Caco-2 (cell line): ENCODE measurements around the gene ELOVL7. TPM values are rescaled to one million over a fixed set of nuclear protein-coding genes. Genes with fewer than 3 reads are reported as not detected.

Experiments
- BruUV-seq: library from RNA; stranded (reverse); fragments of 400-500 nt; replicated peaks from 2 replicates; lab custom pipeline; 2021; lab: Mats Ljungman, UMichigan
- CTCF ChIA-PET: fragments of 300-600 bp; sonication (Branson Sonifier 250); formaldehyde crosslinking; loops from one replicate; lab custom pipeline; 2022; ENCODE audit warnings: antibody characterized with exemption; lab: Charles Lee
- POLR2A ChIA-PET: fragments of 300-600 bp; sonication (Branson Sonifier 250); formaldehyde crosslinking; loops from one replicate; lab custom pipeline; 2022; ENCODE audit warnings: antibody characterized with exemption; lab: Charles Lee
- DNase-seq, 2 experiments: peaks; one replicate each; pipeline versions ENCODE4 v3.0.0 to v3.0.0-alpha.2; 2020 to 2022
- H3K27me3 ChIP-seq: replicated peaks from 2 replicates; pipeline ENCODE4 v1.6.0; 2011; ENCODE audit warnings: low read length; ENCODE audit not compliant: control insufficient read depth, insufficient read depth
- H3K36me3 ChIP-seq: 2 replicates; pipeline ENCODE4 v1.5.1; 2011; ENCODE audit warnings: low read length; ENCODE audit not compliant: control insufficient read depth, insufficient read depth
- H3K4me1 ChIP-seq: fragments of 250-450 bp; sonication (Bioruptor Pico); 2 replicates; pipeline ENCODE4 v1.5.1; 2020; ENCODE audit warnings: mild to moderate bottlenecking
- H3K4me3 ChIP-seq: 2 replicates; pipeline ENCODE4 v1.5.1; 2011; ENCODE audit warnings: low read depth, mild to moderate bottlenecking, control low read depth, low read length
- H3K9me3 ChIP-seq: fragments of 250-450 bp; sonication (Bioruptor Pico); 2 replicates; pipeline ENCODE4 v1.5.1; 2020; ENCODE audit warnings: mild to moderate bottlenecking, moderate library complexity
- H3K27ac Mint-ChIP-seq: one replicate; pipeline ENCODE4 v1.8.0; 2022; ENCODE audit warnings: mixed read lengths; ENCODE audit not compliant: unreplicated experiment
- H3K27me3 Mint-ChIP-seq: one replicate; pipeline ENCODE4 v1.8.0; 2022; ENCODE audit warnings: mixed read lengths; ENCODE audit not compliant: insufficient read depth, unreplicated experiment
- H3K36me3 Mint-ChIP-seq: one replicate; pipeline ENCODE4 v1.8.0; 2022; ENCODE audit warnings: mild to moderate bottlenecking, mixed read lengths; ENCODE audit not compliant: insufficient read depth, unreplicated experiment
- H3K4me1 Mint-ChIP-seq: one replicate; pipeline ENCODE4 v1.8.0; 2022; ENCODE audit warnings: low read depth, mixed read lengths; ENCODE audit not compliant: unreplicated experiment
- H3K4me3 Mint-ChIP-seq: one replicate; pipeline ENCODE4 v1.8.0; 2022; ENCODE audit warnings: mild to moderate bottlenecking, moderate library complexity, mixed read lengths; ENCODE audit not compliant: unreplicated experiment
- H3K9me3 Mint-ChIP-seq: one replicate; pipeline ENCODE4 v1.8.0; 2022; ENCODE audit warnings: mixed read lengths; ENCODE audit not compliant: unreplicated experiment
- CTCF ChIP-seq, 2 experiments: fragments of 200-600 bp in 1 of 2; IDR thresholded peaks; 1 replicate in 1 of 2; 2 replicates in 1 of 2; pipeline versions ENCODE4 v1.5.1 to v1.8.0; 2011 to 2022; ENCODE audit warnings: antibody characterized with exemption in 1 of 2, control low read depth in 1 of 2, inconsistent platforms in 1 of 2, low read depth in 1 of 2, low read length in 1 of 2, mild to moderate bottlenecking in 1 of 2, moderate library complexity in 1 of 2; ENCODE audit not compliant: insufficient read depth in 1 of 2, severe bottlenecking in 1 of 2, unreplicated experiment in 1 of 2
- intact Hi-C: fragments of 100-400 bp; cut with micrococcal nuclease; formaldehyde crosslinking; loops from one replicate; pipeline ENCODE4 v1.10.0; 2022; ENCODE audit not compliant: unreplicated experiment
- total RNA-seq: library from RNA; stranded (reverse); gene quantifications from 2 replicates; pipeline ENCODE4 v1.2.3, GENCODE V29; 2022

Gene ELOVL7
- total RNA-seq, 1 experiment from 2014 or later, result 16.4 TPM

GRCh38 chr5:60788863-60789513 is 55.1 kb downstream of the ELOVL7 start:
- no peaks in the 10 kb centered on the region for H3K9me3 ChIP-seq
- no TSS peak for BruUV-seq
- CTCF ChIA-PET, result no interaction called here
- peaks cover 9% of the 10 kb centered on the region for H3K4me1 ChIP-seq
- Mint-ChIP-seq H3K4me1 (no peaks in the 10 kb centered on the region), H3K27me3 (no peaks in the 10 kb centered on the region), H3K4me3 (no peak overlapping the region), H3K9me3 (no peaks in the 10 kb centered on the region), H3K36me3 (no peaks in the 10 kb centered on the region), H3K27ac (no peak overlapping the region)
- no peak overlapping the region for H3K4me3 ChIP-seq
- DNase-seq, result no peak
- H3K27me3 ChIP-seq, result no peaks in the 10 kb centered on the region
- no peaks in the 10 kb centered on the region for H3K36me3 ChIP-seq
- POLR2A ChIA-PET, result no interaction called here
- intact Hi-C loops, result no loop called here
- no peak for TF ChIP-seq CTCF (IDR thresholded peaks at IDR 0.05; ENCODE audit: insufficient read depth in 1 of 2, low read depth in 1 of 2, low read length in 1 of 2, severe bottlenecking in 1 of 2, unreplicated experiment in 1 of 2)

GRCh38 chr5:60779466-60779865 is 64.6 kb downstream of the ELOVL7 start:
- no peak overlapping the region for H3K4me3 Mint-ChIP-seq
- no peaks in the 10 kb centered on the region for H3K27me3 Mint-ChIP-seq
- intact Hi-C loops, result no loop called here
- ChIA-PET CTCF (no interaction called here), POLR2A (no interaction called here)
- Histone ChIP-seq H3K27me3 (no peaks in the 10 kb centered on the region), H3K4me1 (no peaks in the 10 kb centered on the region), H3K36me3 (no peaks in the 10 kb centered on the region; the same call in 1 of the 2 replicates), H3K4me3 (no peak overlapping the region), H3K9me3 (no peaks in the 10 kb centered on the region)
- no peak overlapping the region for H3K27ac Mint-ChIP-seq
- no peaks in the 10 kb centered on the region for H3K9me3 Mint-ChIP-seq
- no peak for TF ChIP-seq CTCF (IDR thresholded peaks at IDR 0.05; ENCODE audit: insufficient read depth in 1 of 2, low read depth in 1 of 2, low read length in 1 of 2, severe bottlenecking in 1 of 2, unreplicated experiment in 1 of 2)
- no TSS peak for BruUV-seq
- H3K4me1 Mint-ChIP-seq, result no peaks in the 10 kb centered on the region
- H3K36me3 Mint-ChIP-seq, result no peaks in the 10 kb centered on the region
- no peak for DNase-seq

- Mint-ChIP-seq H3K27ac (no peak overlapping the region), H3K36me3 (no peaks in the 10 kb centered on the region), H3K4me1 (no peaks in the 10 kb centered on the region), H3K9me3 (no peaks in the 10 kb centered on the region), H3K4me3 (no peak overlapping the region), H3K27me3 (no peaks in the 10 kb centered on the region)
- no peak for TF ChIP-seq CTCF (IDR thresholded peaks at IDR 0.05; ENCODE audit: insufficient read depth in 1 of 2, low read depth in 1 of 2, low read length in 1 of 2, severe bottlenecking in 1 of 2, unreplicated experiment in 1 of 2)
- ChIA-PET POLR2A (no interaction called here), CTCF (no interaction called here)
- BruUV-seq, result no TSS peak
- no peaks in the 10 kb centered on the region for H3K9me3 ChIP-seq
- no peak for DNase-seq
- intact Hi-C loops, result no loop called here
- H3K4me1 ChIP-seq, result no peaks in the 10 kb centered on the region
- H3K4me3 ChIP-seq, result no peak overlapping the region
- H3K27me3 ChIP-seq, result no peaks in the 10 kb centered on the region
- H3K36me3 ChIP-seq, result no peaks in the 10 kb centered on the region; the same call in 1 of the 2 replicates
Observed at GRCh38 chr5:60776343-60776742, 67.7 kb downstream of the ELOVL7 start.
